Measurements from ENCODE around the gene MAMLD1. TPM values are rescaled to one million over a fixed set of nuclear protein-coding genes. Genes with fewer than 3 reads are reported as not detected.

Gene MAMLD1
- polyA plus RNA-seq, 1 experiment = 3.7 TPM

GRCh38 chrX:150405006-150405405 is 41.9 kb downstream of the MAMLD1 start:
- Histone ChIP-seq H3K27me3 (ENCODE audit: control insufficient read depth, insufficient read depth, low read length) (no peaks in the 10 kb centered on the region), H3K27ac (ENCODE audit: low read depth, low read length) (no peak overlapping the region), H3K9me3 (ENCODE audit: control insufficient read depth, insufficient read depth, low read length) (no peaks in the 10 kb centered on the region), H3K4me3 (ENCODE audit: low read depth, low read length) (no peak overlapping the region)
- ChIA-PET CTCF (no interaction called here), POLR2A (no interaction called here)
- TF ChIP-seq CTCF (IDR thresholded peaks at IDR 0.05; ENCODE audit: low read depth, low read length) = no peak
- DNase-seq (ENCODE audit: low read depth, low spot score) = no peak

- no peak for DNase-seq (ENCODE audit: low read depth, low spot score)
- H3K9me3 ChIP-seq (ENCODE audit: control insufficient read depth, insufficient read depth, low read length) = no peaks in the 10 kb centered on the region
- ChIA-PET CTCF (no interaction called here), POLR2A (no interaction called here)
- no peak overlapping the region for H3K4me3 ChIP-seq (ENCODE audit: low read depth, low read length)
- peak; percentile 7; the same call in 1 of the 2 replicates for TF ChIP-seq CTCF (IDR thresholded peaks at IDR 0.05; ENCODE audit: low read depth, low read length)
- no peaks in the 10 kb centered on the region for H3K27me3 ChIP-seq (ENCODE audit: control insufficient read depth, insufficient read depth, low read length)
- no peak overlapping the region for H3K27ac ChIP-seq (ENCODE audit: low read depth, low read length)
These were observed 42.5 kb downstream of the MAMLD1 start for GRCh38 chrX:150405576-150405975.

GRCh38 chrX:150406596-150406995 is 43.5 kb downstream of the MAMLD1 start:
- no peak for TF ChIP-seq CTCF (IDR thresholded peaks at IDR 0.05; ENCODE audit: low read depth, low read length)
- no peak overlapping the region for H3K27ac ChIP-seq (ENCODE audit: low read depth, low read length)
- ChIA-PET CTCF (no interaction called here), POLR2A (no interaction called here)
- H3K4me3 ChIP-seq (ENCODE audit: low read depth, low read length) = no peak overlapping the region
- DNase-seq (ENCODE audit: low read depth, low spot score) = no peak
- H3K27me3 ChIP-seq (ENCODE audit: control insufficient read depth, insufficient read depth, low read length) = no peaks in the 10 kb centered on the region
- no peaks in the 10 kb centered on the region for H3K9me3 ChIP-seq (ENCODE audit: control insufficient read depth, insufficient read depth, low read length)

- Histone ChIP-seq H3K4me3 (ENCODE audit: low read depth, low read length) (no peak overlapping the region), H3K9me3 (ENCODE audit: control insufficient read depth, insufficient read depth, low read length) (no peaks in the 10 kb centered on the region), H3K27ac (ENCODE audit: low read depth, low read length) (no peak overlapping the region), H3K27me3 (ENCODE audit: control insufficient read depth, insufficient read depth, low read length) (no peaks in the 10 kb centered on the region)
- no peak for DNase-seq (ENCODE audit: low read depth, low spot score)
- TF ChIP-seq CTCF (IDR thresholded peaks at IDR 0.05; ENCODE audit: low read depth, low read length) = no peak
- ChIA-PET POLR2A (no interaction called here), CTCF (interaction anchor here (1.1 kb wide), 1 partner anchor 468 kb away, joined by 3 read pairs; no protein-coding TSS in a partner anchor)
These were observed 44.9 kb downstream of the MAMLD1 start for GRCh38 chrX:150408007-150408406.

- TF ChIP-seq CTCF (IDR thresholded peaks at IDR 0.05; ENCODE audit: low read depth, low read length) = no peak
- ChIA-PET POLR2A (no interaction called here), CTCF (interaction anchor here (1.1 kb wide), 1 partner anchor 468 kb away, joined by 3 read pairs; no protein-coding TSS in a partner anchor)
- no peak for DNase-seq (ENCODE audit: low read depth, low spot score)
- no peak overlapping the region for H3K4me3 ChIP-seq (ENCODE audit: low read depth, low read length)
- no peaks in the 10 kb centered on the region for H3K9me3 ChIP-seq (ENCODE audit: control insufficient read depth, insufficient read depth, low read length)
- no peaks in the 10 kb centered on the region for H3K27me3 ChIP-seq (ENCODE audit: control insufficient read depth, insufficient read depth, low read length)
- no peak overlapping the region for H3K27ac ChIP-seq (ENCODE audit: low read depth, low read length)
These were observed 45.4 kb downstream of the MAMLD1 start for GRCh38 chrX:150408561-150408960.
